ENCODE measurements around the gene KIAA0753. TPM values are rescaled to one million over a fixed set of nuclear protein-coding genes. Genes with fewer than 3 reads are reported as not detected.

The KIAA0753 gene
- total and polyA plus RNA-seq, 9 of the 15 experiments (the other 6 are each of a cell fraction or from before 2014, with no cell fraction given) = 2.0 to 9.0 (median 6.9) TPM

DNA sequence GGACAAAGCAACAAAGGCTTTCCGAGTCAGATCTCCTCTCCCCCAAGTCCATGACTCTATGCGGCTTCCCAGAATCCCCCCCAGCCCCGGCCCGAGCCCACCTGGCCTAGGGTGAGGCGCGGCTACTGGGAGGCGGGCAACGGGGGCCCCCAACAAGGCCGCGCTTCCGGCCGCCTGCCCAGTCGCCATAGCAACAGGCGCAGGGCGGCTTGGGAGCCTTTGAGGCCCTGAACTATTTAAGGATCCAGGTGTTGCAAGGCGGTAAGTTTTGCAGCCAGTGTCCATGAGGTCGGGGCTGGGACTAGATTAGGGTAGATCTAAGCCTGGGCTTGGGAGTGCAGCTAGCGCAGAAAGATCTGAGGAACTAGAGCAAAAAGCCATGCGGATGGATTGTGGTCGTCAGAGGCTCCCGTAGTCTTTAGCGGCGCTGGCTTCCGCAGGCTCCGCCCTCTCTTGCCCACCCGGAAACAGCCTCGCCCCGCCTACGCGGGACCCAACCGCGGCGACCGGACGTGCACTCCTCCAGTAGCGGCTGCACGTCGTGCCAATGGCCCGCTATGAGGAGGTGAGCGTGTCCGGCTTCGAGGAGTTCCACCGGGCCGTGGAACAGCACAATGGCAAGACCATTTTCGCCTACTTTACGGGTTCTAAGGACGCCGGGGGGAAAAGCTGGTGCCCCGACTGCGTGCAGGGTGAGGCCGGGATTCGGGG lies at the start of gene KIAA0753, which contains the start of gene TXNDC17 (continued):
- TF ChIP-seq, protein P1, sequence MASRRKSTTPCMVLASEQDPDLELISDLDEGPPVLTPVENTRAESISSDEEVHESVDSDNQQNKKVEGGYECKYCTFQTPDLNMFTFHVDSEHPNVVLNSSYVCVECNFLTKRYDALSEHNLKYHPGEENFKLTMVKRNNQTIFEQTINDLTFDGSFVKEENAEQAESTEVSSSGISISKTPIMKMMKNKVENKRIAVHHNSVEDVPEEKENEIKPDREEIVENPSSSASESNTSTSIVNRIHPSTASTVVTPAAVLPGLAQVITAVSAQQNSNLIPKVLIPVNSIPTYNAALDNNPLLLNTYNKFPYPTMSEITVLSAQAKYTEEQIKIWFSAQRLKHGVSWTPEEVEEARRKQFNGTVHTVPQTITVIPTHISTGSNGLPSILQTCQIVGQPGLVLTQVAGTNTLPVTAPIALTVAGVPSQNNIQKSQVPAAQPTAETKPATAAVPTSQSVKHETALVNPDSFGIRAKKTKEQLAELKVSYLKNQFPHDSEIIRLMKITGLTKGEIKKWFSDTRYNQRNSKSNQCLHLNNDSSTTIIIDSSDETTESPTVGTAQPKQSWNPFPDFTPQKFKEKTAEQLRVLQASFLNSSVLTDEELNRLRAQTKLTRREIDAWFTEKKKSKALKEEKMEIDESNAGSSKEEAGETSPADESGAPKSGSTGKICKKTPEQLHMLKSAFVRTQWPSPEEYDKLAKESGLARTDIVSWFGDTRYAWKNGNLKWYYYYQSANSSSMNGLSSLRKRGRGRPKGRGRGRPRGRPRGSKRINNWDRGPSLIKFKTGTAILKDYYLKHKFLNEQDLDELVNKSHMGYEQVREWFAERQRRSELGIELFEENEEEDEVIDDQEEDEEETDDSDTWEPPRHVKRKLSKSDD (conservative IDR thresholded peaks at IDR 0.05; ENCODE audit: low read length) = 0 out of 2 replicates have a peak, but pooled peaks have one; percentile 22
- TF ChIP-seq, protein P2, sequence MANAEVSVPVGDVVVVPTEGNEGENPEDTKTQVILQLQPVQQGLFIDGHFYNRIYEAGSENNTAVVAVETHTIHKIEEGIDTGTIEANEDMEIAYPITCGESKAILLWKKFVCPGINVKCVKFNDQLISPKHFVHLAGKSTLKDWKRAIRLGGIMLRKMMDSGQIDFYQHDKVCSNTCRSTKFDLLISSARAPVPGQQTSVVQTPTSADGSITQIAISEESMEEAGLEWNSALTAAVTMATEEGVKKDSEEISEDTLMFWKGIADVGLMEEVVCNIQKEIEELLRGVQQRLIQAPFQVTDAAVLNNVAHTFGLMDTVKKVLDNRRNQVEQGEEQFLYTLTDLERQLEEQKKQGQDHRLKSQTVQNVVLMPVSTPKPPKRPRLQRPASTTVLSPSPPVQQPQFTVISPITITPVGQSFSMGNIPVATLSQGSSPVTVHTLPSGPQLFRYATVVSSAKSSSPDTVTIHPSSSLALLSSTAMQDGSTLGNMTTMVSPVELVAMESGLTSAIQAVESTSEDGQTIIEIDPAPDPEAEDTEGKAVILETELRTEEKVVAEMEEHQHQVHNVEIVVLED (CRISPR knock-in tag; IDR thresholded peaks at IDR 0.05) = peak; percentile 50
- no peak for TF ChIP-seq ZNF140 (CRISPR knock-in tag; IDR thresholded peaks at IDR 0.05)
- TF ChIP-seq, protein P3, sequence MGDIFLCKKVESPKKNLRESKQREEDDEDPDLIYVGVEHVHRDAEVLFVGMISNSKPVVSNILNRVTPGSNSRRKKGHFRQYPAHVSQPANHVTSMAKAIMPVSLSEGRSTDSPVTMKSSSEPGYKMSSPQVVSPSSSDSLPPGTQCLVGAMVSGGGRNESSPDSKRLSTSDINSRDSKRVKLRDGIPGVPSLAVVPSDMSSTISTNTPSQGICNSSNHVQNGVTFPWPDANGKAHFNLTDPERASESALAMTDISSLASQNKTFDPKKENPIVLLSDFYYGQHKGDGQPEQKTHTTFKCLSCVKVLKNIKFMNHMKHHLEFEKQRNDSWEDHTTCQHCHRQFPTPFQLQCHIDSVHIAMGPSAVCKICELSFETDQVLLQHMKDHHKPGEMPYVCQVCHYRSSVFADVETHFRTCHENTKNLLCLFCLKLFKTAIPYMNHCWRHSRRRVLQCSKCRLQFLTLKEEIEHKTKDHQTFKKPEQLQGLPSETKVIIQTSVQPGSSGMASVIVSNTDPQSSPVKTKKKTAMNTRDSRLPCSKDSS (IDR thresholded peaks at IDR 0.05; ENCODE audit: low read depth, partially characterized antibody) = no peak
- TF ChIP-seq ZBED1 (IDR thresholded peaks at IDR 0.05) = no peak
- no peak for TF ChIP-seq ZNF263 (CRISPR knock-in tag; IDR thresholded peaks at IDR 0.05; ENCODE audit: borderline replicate concordance)
- TF ChIP-seq JUN (IDR thresholded peaks at IDR 0.05; ENCODE audit: borderline replicate concordance, low read depth, low read length) = no peak
- no peak for TF ChIP-seq JUN (CRISPR knock-in tag; IDR thresholded peaks at IDR 0.05; ENCODE audit: borderline replicate concordance)
- TF ChIP-seq, protein P4, sequence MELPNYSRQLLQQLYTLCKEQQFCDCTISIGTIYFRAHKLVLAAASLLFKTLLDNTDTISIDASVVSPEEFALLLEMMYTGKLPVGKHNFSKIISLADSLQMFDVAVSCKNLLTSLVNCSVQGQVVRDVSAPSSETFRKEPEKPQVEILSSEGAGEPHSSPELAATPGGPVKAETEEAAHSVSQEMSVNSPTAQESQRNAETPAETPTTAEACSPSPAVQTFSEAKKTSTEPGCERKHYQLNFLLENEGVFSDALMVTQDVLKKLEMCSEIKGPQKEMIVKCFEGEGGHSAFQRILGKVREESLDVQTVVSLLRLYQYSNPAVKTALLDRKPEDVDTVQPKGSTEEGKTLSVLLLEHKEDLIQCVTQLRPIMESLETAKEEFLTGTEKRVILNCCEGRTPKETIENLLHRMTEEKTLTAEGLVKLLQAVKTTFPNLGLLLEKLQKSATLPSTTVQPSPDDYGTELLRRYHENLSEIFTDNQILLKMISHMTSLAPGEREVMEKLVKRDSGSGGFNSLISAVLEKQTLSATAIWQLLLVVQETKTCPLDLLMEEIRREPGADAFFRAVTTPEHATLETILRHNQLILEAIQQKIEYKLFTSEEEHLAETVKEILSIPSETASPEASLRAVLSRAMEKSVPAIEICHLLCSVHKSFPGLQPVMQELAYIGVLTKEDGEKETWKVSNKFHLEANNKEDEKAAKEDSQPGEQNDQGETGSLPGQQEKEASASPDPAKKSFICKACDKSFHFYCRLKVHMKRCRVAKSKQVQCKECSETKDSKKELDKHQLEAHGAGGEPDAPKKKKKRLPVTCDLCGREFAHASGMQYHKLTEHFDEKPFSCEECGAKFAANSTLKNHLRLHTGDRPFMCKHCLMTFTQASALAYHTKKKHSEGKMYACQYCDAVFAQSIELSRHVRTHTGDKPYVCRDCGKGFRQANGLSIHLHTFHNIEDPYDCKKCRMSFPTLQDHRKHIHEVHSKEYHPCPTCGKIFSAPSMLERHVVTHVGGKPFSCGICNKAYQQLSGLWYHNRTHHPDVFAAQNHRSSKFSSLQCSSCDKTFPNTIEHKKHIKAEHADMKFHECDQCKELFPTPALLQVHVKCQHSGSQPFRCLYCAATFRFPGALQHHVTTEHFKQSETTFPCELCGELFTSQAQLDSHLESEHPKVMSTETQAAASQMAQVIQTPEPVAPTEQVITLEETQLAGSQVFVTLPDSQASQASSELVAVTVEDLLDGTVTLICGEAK (IDR thresholded peaks at IDR 0.05) = peak; percentile 74
- TF ChIP-seq, protein P4 (CRISPR knock-in tag; IDR thresholded peaks at IDR 0.05) = no peak
- peak; percentile 88 for TF ChIP-seq TAF1 (IDR thresholded peaks at IDR 0.05; ENCODE audit: control insufficient read depth, extremely low read depth, insufficient read depth, low read length, severe bottlenecking)
- TF ChIP-seq KAT8 (IDR thresholded peaks at IDR 0.05; ENCODE audit: low read depth) = no peak

All from K562 (cell line).